Activated naive CD4-positive, alpha-beta T cell treated with anti-CD3 and anti-CD28 coated beads, Interleukin-2, amount 50 U/mL, for 24 hours (primary cell): ENCODE measurements around the gene RUNX1.
A peak's percentile ranks its signal among the peaks of the same experiment; 100 is the strongest.

Experiments used
- H3K27ac Mint-ChIP-seq: one replicate; pipeline ENCODE4 v1.8.0; 2021; ENCODE audit warnings: mild to moderate bottlenecking, mixed read lengths
- H3K27me3 Mint-ChIP-seq: one replicate; pipeline ENCODE4 v1.8.0; 2021; ENCODE audit warnings: mixed read lengths
- H3K36me3 Mint-ChIP-seq: one replicate; pipeline ENCODE4 v1.8.0; 2021; ENCODE audit warnings: mixed read lengths
- H3K4me1 Mint-ChIP-seq: one replicate; pipeline ENCODE4 v1.8.0; 2021; ENCODE audit warnings: mixed read lengths
- H3K4me3 Mint-ChIP-seq: one replicate; pipeline ENCODE4 v1.8.0; 2021; ENCODE audit warnings: mild to moderate bottlenecking, mixed read lengths
- H3K9me3 Mint-ChIP-seq: one replicate; pipeline ENCODE4 v1.8.0; 2021; ENCODE audit warnings: mixed read lengths

The RUNX1 gene

GRCh38 chr21:35048706-35049617 lies at the start of gene RUNX1:
Gene RUNX1, minus strand, starts transcription at chr21:35049302.
- H3K27ac Mint-ChIP-seq, result peak within 1 kb of the TSS; percentile 100
- peaks cover 8% of the 10 kb centered on the region for H3K36me3 Mint-ChIP-seq
- peaks cover 86% of the 10 kb centered on the region for H3K4me1 Mint-ChIP-seq
- no peaks in the 10 kb centered on the region for H3K27me3 Mint-ChIP-seq
- H3K9me3 Mint-ChIP-seq, result no peaks in the 10 kb centered on the region
- H3K4me3 Mint-ChIP-seq, result peak within 1 kb of the TSS; percentile 97

GRCh38 chr21:35097525-35097924 lies 48.4 kb upstream of the RUNX1 start:
- no peaks in the 10 kb centered on the region for H3K9me3 Mint-ChIP-seq

DNA sequence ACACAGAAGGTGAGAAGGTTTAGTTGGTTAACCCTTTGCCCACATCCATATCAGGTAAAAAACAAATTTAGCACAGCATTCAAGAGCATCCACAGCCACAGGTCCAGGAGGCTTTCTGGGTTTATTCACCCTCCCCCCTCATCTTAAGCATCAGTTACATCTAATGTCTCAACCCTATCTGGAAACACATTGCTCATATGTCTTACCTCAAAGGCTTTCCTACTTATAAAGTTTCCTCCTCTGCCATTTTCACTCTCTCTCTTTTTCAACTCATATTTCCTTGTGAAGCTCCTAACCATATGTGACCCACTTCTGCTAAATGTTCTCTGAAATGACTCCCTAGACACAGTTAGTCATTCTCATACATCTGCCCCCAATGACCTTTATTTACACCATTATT lies 47.9 kb upstream of the RUNX1 start:
- Mint-ChIP-seq H3K36me3 (no peaks in the 10 kb centered on the region), H3K4me1 (peaks cover 14% of the 10 kb centered on the region), H3K27ac (peak overlapping the region; percentile 47), H3K4me3 (no peak overlapping the region), H3K9me3 (no peaks in the 10 kb centered on the region), H3K27me3 (no peaks in the 10 kb centered on the region)

More at GRCh38 chr21:35097525-35097924, 48.4 kb upstream of the RUNX1 start:
- no peaks in the 10 kb centered on the region for H3K27me3 Mint-ChIP-seq
- no peak overlapping the region for H3K4me3 Mint-ChIP-seq
- H3K4me1 Mint-ChIP-seq, result peaks cover 14% of the 10 kb centered on the region
- H3K27ac Mint-ChIP-seq, result peak overlapping the region; percentile 52
- no peaks in the 10 kb centered on the region for H3K36me3 Mint-ChIP-seq

DNA sequence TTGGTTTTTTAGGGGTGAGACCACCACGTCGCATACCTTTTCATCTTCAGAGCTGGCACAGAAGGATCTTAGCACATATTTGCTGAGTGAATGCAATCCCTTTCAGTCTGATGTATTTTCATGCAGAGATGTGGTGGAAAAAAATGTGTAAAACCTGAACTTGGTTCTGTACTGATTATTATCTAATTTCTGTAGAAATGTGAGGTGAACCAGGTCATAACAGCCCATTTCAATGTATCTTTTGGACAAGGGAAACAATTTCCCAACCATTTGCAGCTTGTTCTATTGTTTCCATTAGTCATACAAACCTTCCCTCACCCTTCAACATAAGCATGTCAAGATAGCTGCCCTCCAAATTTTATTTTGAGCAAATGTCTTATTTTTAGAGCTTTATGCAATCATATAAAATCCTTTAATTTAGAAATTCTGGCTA lies 46.8 kb upstream of the RUNX1 start:
- Mint-ChIP-seq H3K9me3 (no peaks in the 10 kb centered on the region), H3K27ac (no peak overlapping the region), H3K4me1 (peaks cover 14% of the 10 kb centered on the region), H3K27me3 (no peaks in the 10 kb centered on the region), H3K36me3 (no peaks in the 10 kb centered on the region), H3K4me3 (no peak overlapping the region)

GRCh38 chr21:35093514-35093913 lies 44.4 kb upstream of the RUNX1 start:
- peaks cover 22% of the 10 kb centered on the region for H3K4me1 Mint-ChIP-seq
- H3K4me3 Mint-ChIP-seq, result no peak overlapping the region
- H3K27me3 Mint-ChIP-seq, result no peaks in the 10 kb centered on the region
- peaks cover 2% of the 10 kb centered on the region for H3K36me3 Mint-ChIP-seq
- peaks cover 4% of the 10 kb centered on the region for H3K9me3 Mint-ChIP-seq
- no peak overlapping the region for H3K27ac Mint-ChIP-seq

- H3K27ac Mint-ChIP-seq, result no peak overlapping the region
- H3K9me3 Mint-ChIP-seq, result peaks cover 4% of the 10 kb centered on the region
- peaks cover 2% of the 10 kb centered on the region for H3K36me3 Mint-ChIP-seq
- peaks cover 23% of the 10 kb centered on the region for H3K4me1 Mint-ChIP-seq
- H3K27me3 Mint-ChIP-seq, result no peaks in the 10 kb centered on the region
- no peak overlapping the region for H3K4me3 Mint-ChIP-seq
These were observed 42.4 kb upstream of the RUNX1 start for GRCh38 chr21:35091496-35091895.

DNA sequence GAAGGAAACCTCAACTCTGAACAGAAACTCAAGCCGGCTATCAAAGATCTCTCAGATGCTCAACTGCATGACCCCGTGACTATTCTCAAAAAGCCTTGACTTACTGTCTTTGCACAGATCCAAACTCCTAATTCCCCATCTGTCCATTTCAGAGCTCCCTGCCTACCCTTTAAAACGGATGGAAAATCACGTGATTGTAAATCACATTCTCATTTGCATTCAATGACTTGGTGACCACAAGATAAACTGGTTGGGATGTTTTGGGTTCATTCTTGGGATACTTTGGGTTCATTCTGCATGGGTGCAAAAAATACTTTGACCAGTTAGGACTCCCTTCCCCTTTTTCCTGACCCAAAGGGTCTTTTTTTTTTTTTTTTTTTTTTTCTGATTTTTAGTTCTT lies 41.3 kb upstream of the RUNX1 start:
- H3K27ac Mint-ChIP-seq, result no peak overlapping the region
- no peaks in the 10 kb centered on the region for H3K27me3 Mint-ChIP-seq

DNA sequence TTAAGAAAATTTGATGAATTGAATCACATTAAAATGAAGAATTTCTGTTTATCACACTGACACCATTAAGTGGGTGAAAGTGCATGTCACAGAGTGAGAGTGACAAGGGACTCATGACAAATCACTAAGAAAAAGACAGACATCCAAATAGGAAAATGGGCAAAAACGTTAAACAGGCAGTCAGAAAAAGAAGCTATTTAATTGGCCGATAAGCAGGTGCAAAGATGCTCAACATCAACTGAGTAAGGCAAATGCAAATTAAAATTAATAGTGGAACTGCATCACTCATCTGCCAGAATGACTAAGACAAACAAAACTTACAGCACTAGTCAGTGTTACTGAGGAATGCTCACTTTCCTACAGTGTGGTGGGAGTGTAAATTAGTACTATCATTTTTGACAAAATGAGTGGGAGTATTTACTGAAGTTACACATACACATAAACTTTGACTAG lies 39.2 kb upstream of the RUNX1 start:
- peaks cover 4% of the 10 kb centered on the region for H3K36me3 Mint-ChIP-seq
- no peaks in the 10 kb centered on the region for H3K27me3 Mint-ChIP-seq
- H3K4me1 Mint-ChIP-seq, result peaks cover 21% of the 10 kb centered on the region
- peaks cover 4% of the 10 kb centered on the region for H3K9me3 Mint-ChIP-seq
- H3K27ac Mint-ChIP-seq, result peak overlapping the region; percentile 63
- no peak overlapping the region for H3K4me3 Mint-ChIP-seq

More for the DNA sequence above, 41.3 kb upstream of the RUNX1 start:
- peaks cover 4% of the 10 kb centered on the region for H3K9me3 Mint-ChIP-seq
- H3K36me3 Mint-ChIP-seq, result peaks cover 2% of the 10 kb centered on the region
- H3K4me3 Mint-ChIP-seq, result no peak overlapping the region
- H3K4me1 Mint-ChIP-seq, result peaks cover 21% of the 10 kb centered on the region

DNA sequence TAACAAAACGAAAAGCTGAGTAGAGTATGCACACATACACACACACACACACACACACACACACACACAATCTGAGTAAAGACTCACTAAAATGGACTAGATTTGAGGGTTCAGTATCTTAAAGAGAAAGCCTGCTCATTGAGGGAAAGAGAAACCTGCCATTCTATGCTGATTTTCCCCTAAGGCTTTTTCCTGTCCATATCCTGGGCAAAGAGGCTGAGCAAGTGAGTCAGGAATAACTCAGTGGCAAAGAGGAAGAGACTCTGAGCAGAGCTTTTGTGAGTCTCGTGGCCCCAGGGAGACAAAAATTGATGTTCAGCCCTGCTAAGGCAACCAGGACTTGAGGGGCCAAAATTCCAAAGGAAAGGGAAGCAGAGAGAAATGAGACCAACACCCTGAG lies 37.3 kb upstream of the RUNX1 start:
- Mint-ChIP-seq H3K4me1 (peaks cover 21% of the 10 kb centered on the region), H3K27ac (peak overlapping the region; percentile 63), H3K9me3 (peaks cover 4% of the 10 kb centered on the region), H3K36me3 (peaks cover 6% of the 10 kb centered on the region), H3K27me3 (no peaks in the 10 kb centered on the region), H3K4me3 (no peak overlapping the region)

DNA sequence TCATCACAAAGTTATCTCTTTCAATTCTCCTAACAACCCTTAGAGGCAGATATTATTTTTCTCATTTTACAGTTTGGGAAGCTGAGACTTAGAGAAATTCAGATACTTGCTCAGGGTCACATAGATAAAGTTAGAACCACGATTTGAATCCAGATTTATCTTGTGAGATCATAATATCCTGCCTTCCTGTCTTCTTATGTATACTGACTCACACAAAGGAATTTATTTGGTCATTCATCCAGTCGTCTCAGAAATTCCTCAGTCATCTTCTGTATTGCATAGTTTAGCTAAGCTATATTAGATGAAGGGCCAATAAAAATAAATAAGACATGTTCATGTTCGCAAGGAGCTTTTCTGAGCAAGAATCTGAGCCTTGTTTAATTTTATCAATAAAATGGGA lies 35.8 kb upstream of the RUNX1 start:
- no peak overlapping the region for H3K27ac Mint-ChIP-seq
- H3K4me1 Mint-ChIP-seq, result peaks cover 21% of the 10 kb centered on the region
- H3K27me3 Mint-ChIP-seq, result no peaks in the 10 kb centered on the region
- H3K4me3 Mint-ChIP-seq, result no peak overlapping the region
- peaks cover 4% of the 10 kb centered on the region for H3K9me3 Mint-ChIP-seq
- peaks cover 6% of the 10 kb centered on the region for H3K36me3 Mint-ChIP-seq

DNA sequence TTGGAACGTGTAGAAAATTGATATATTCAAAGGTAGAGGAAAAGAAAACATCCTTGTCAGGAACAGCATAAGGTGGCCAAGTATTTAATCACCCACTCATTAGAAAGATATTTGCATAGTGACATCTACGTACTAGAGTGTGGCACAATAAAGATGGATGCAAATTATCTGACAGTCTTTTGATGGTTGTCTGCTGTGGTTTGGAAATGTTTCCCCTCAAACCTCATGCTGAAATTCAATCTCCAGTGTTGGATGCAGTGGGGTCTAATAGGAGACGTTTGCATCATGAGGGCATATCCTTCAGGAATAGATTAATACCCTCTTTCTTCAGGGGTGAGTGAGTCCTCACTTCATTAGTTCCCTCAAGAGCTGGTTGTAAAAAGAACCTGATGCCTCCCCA lies 34.1 kb upstream of the RUNX1 start:
- peaks cover 15% of the 10 kb centered on the region for H3K4me1 Mint-ChIP-seq
- H3K4me3 Mint-ChIP-seq, result no peak overlapping the region
- H3K27me3 Mint-ChIP-seq, result no peaks in the 10 kb centered on the region
- H3K27ac Mint-ChIP-seq, result no peak overlapping the region
- H3K36me3 Mint-ChIP-seq, result peaks cover 3% of the 10 kb centered on the region
- H3K9me3 Mint-ChIP-seq, result no peaks in the 10 kb centered on the region

- peaks cover 6% of the 10 kb centered on the region for H3K4me1 Mint-ChIP-seq
- H3K4me3 Mint-ChIP-seq, result no peak overlapping the region
- peaks cover 3% of the 10 kb centered on the region for H3K36me3 Mint-ChIP-seq
These were observed 32.8 kb upstream of the RUNX1 start for GRCh38 chr21:35081861-35082260.

DNA sequence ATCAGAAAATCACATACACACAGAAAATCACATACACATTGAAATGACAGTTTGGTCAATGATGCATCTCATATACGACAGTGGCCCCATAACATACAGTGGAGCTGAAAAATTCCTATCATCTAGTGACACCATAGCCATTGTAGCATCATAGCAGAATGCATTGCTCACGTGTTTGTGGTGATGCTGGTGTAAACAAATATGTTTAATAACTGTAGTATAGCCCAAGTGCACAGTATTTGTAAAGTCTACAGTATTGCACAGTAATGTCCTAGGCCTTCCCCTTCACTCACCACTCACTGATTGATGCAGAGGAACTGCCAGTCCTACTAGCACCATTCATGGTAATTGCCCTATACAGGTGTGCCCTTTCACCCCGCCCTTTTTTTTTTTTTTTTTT lies 30.1 kb upstream of the RUNX1 start:
- Mint-ChIP-seq H3K4me3 (no peak overlapping the region), H3K27ac (no peak overlapping the region), H3K27me3 (no peaks in the 10 kb centered on the region), H3K9me3 (no peaks in the 10 kb centered on the region), H3K36me3 (peaks cover 3% of the 10 kb centered on the region), H3K4me1 (peaks cover 10% of the 10 kb centered on the region)

More at GRCh38 chr21:35081861-35082260, 32.8 kb upstream of the RUNX1 start:
- no peaks in the 10 kb centered on the region for H3K27me3 Mint-ChIP-seq
- no peak overlapping the region for H3K27ac Mint-ChIP-seq
- no peaks in the 10 kb centered on the region for H3K9me3 Mint-ChIP-seq

DNA sequence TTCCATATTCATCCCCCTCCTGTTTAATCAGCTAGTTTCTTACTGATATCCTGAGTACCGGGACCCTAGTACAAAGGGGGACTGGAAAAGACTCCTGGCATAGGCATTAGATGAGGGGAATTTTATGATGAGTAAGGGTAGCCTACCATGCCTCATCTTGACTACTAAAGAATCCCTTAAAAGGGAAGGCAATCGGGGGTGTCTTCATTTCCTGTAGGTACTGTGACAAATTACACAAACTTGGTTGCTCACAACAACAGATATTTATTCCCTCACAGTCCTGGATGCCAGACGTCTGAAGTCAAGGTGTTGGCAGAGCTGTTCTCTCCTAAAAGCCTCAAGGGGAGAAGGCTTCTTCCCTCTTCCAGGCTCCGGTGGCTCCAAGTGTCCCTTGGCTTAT lies 28.9 kb upstream of the RUNX1 start:
- Mint-ChIP-seq H3K9me3 (no peaks in the 10 kb centered on the region), H3K4me1 (peaks cover 10% of the 10 kb centered on the region), H3K4me3 (no peak overlapping the region), H3K27ac (peak overlapping the region; percentile 48), H3K36me3 (peaks cover 6% of the 10 kb centered on the region), H3K27me3 (no peaks in the 10 kb centered on the region)

DNA sequence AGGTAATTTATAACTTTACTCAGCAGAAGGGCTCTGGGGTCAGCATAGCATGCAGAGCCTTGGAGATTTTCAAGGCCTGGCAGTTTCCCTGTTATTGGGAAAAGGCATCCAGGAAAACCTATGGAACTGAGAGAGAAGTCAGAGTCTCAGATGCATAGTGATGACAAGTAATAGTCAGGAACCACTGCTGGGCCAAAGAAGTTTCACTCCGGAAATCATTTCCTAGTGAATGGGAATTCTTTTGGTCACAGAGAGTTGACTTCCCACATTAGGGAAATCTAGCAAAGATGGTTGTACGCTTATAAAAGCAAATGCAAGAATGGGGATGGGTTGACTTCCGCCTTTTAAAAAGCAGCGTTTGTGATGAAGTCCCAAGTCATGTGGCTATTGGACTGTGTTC lies 28.4 kb upstream of the RUNX1 start:
- no peak overlapping the region for H3K27ac Mint-ChIP-seq
- H3K4me1 Mint-ChIP-seq, result peaks cover 10% of the 10 kb centered on the region

GRCh38 chr21:35075546-35075945 lies 26.4 kb upstream of the RUNX1 start:
- Mint-ChIP-seq H3K4me1 (peaks cover 10% of the 10 kb centered on the region), H3K27me3 (no peaks in the 10 kb centered on the region), H3K9me3 (no peaks in the 10 kb centered on the region), H3K4me3 (no peak overlapping the region), H3K27ac (no peak overlapping the region), H3K36me3 (peaks cover 5% of the 10 kb centered on the region)

More for the DNA sequence above, 28.4 kb upstream of the RUNX1 start:
- Mint-ChIP-seq H3K36me3 (peaks cover 5% of the 10 kb centered on the region), H3K4me3 (no peak overlapping the region), H3K27me3 (no peaks in the 10 kb centered on the region), H3K9me3 (no peaks in the 10 kb centered on the region)
